Mesothelial cell of epicardium (in vitro differentiated cells): Measurements from ENCODE around the gene SLX1B. TPM values are rescaled to one million over a fixed set of nuclear protein-coding genes. Genes with fewer than 3 reads are reported as not detected.
A peak's percentile ranks its signal among the peaks of the same experiment; 100 is the strongest.
"Not testable (repeated sequence)": the region's sequence is repeated elsewhere in the genome, so short reads cannot be mapped to it uniquely, and the experiment has no call there.

Experiments
- DNase-seq, 2 experiments: peaks; one replicate each; pipeline ENCODE4 v3.0.0; 2021; ENCODE audit warnings: low spot score in 2 of 2; ENCODE audit not compliant: unreplicated experiment in 2 of 2
- H3K27ac Mint-ChIP-seq: 2 replicates; pipeline ENCODE4 v1.8.0; 2021; ENCODE audit warnings: mixed read lengths
- H3K27me3 Mint-ChIP-seq: 2 replicates; pipeline ENCODE4 v1.8.0; 2021; ENCODE audit warnings: low read depth, mixed read lengths
- H3K36me3 Mint-ChIP-seq: 2 replicates; pipeline ENCODE4 v1.8.0; 2021; ENCODE audit warnings: mixed read lengths
- H3K4me1 Mint-ChIP-seq: 2 replicates; pipeline ENCODE4 v1.8.0; 2021; ENCODE audit warnings: mixed read lengths
- H3K4me3 Mint-ChIP-seq: 2 replicates; pipeline ENCODE4 v1.8.0; 2021; ENCODE audit warnings: mild to moderate bottlenecking, moderate library complexity, mixed read lengths
- H3K9me3 Mint-ChIP-seq: 2 replicates; pipeline ENCODE4 v1.8.0; 2021; ENCODE audit warnings: mixed read lengths
- total RNA-seq: library from RNA; stranded (reverse); gene quantifications from 3 replicates; pipeline ENCODE4 v1.2.1, GENCODE V29; 2021

Gene SLX1B
- total RNA-seq, 1 donor from 2014 or later = 33.5 TPM

- not testable (repeated sequence) for H3K36me3 Mint-ChIP-seq, DNase-seq, H3K9me3 Mint-ChIP-seq, H3K4me1 Mint-ChIP-seq, H3K27ac Mint-ChIP-seq, H3K27me3 Mint-ChIP-seq, H3K4me3 Mint-ChIP-seq
Observed at GRCh38 chr16:29472065-29472464, 17.7 kb downstream of the SLX1B start.

GRCh38 chr16:29482276-29482675 is 27.9 kb downstream of the SLX1B start:
- not testable (repeated sequence) for H3K36me3 Mint-ChIP-seq, H3K27ac Mint-ChIP-seq, H3K27me3 Mint-ChIP-seq, H3K4me3 Mint-ChIP-seq, H3K4me1 Mint-ChIP-seq, H3K9me3 Mint-ChIP-seq
- DNase-seq = peak; percentile 16 to 35

- not testable (repeated sequence) for DNase-seq, H3K27ac Mint-ChIP-seq, H3K36me3 Mint-ChIP-seq, H3K9me3 Mint-ChIP-seq, H3K27me3 Mint-ChIP-seq, H3K4me1 Mint-ChIP-seq, H3K4me3 Mint-ChIP-seq
Observed at GRCh38 chr16:29506308-29506707, 52.0 kb downstream of the SLX1B start, which contains the start of gene NPIPB12. Gene NPIPB12, minus strand, starts transcription at chr16:29506408.

Other genes starting within 250 kb of the SLX1B start
- 2.8 to 2.9 TPM (median 2.8 TPM) in 3 replicates for gene NPIPB11, start 47.8 kb upstream of the SLX1B start, total RNA-seq
- 7.0 to 7.8 TPM (median 7.4 TPM) in 3 replicates for gene BOLA2, start 182 bp upstream of the SLX1B start, total RNA-seq
- 2.0 to 3.2 TPM (median 2.6 TPM) in 3 replicates for gene SULT1A4, start 5.4 kb downstream of the SLX1B start, total RNA-seq
- gene NPIPB12, start 51.9 kb downstream of the SLX1B start, total RNA-seq = 97.9 to 109 TPM (median 105 TPM) in 3 replicates
- gene SPN, start 208.7 kb downstream of the SLX1B start, total RNA-seq = 0.38 to 0.63 TPM (median 0.57 TPM) in 3 replicates
- gene QPRT, start 224.6 kb downstream of the SLX1B start, total RNA-seq = 326 to 330 TPM (median 328 TPM) in 3 replicates